HEK293 (cell line): ENCODE measurements around the gene MSLN.

Source experiments
- BCL11B ChIP-seq: fragments of 450-650 bp; formaldehyde crosslinking; IDR thresholded peaks from 2 replicates; pipeline ENCODE4 v1.5.1; 2016; ENCODE audit warnings: low read depth, missing biosample characterization, missing genetic modification characterization
- GLIS1 ChIP-seq: fragments of 450-650 bp; formaldehyde crosslinking; IDR thresholded peaks from 2 replicates; pipeline ENCODE4 v1.5.1; 2016; ENCODE audit warnings: missing biosample characterization, missing genetic modification characterization
- GLIS2 ChIP-seq: fragments of 450-650 bp; formaldehyde crosslinking; IDR thresholded peaks from 2 replicates; pipeline ENCODE4 v1.5.1; 2016; ENCODE audit warnings: missing biosample characterization, missing genetic modification characterization
- HIC1 ChIP-seq: fragments of 450-650 bp; formaldehyde crosslinking; IDR thresholded peaks from 2 replicates; pipeline ENCODE4 v1.5.1; 2016; ENCODE audit warnings: missing biosample characterization, missing genetic modification characterization
- HOXD13 ChIP-seq: sonication (generic); formaldehyde crosslinking; IDR thresholded peaks from 2 replicates; pipeline ENCODE4 v1.8.0; 2022; ENCODE audit warnings: missing genetic modification reagents, borderline replicate concordance
- KLF1 ChIP-seq: fragments of 450-650 bp; formaldehyde crosslinking; IDR thresholded peaks from 2 replicates; pipeline ENCODE4 v1.5.1; 2016; ENCODE audit warnings: missing biosample characterization, missing genetic modification characterization
- KLF16 ChIP-seq: fragments of 450-650 bp; formaldehyde crosslinking; IDR thresholded peaks from 2 replicates; pipeline ENCODE4 v1.5.1; 2017; ENCODE audit warnings: missing biosample characterization, missing genetic modification characterization
- MZF1 ChIP-seq: fragments of 450-650 bp; formaldehyde crosslinking; IDR thresholded peaks from 2 replicates; pipeline ENCODE4 v1.5.1; 2017; ENCODE audit warnings: missing biosample characterization, missing genetic modification characterization, borderline replicate concordance
- PATZ1 ChIP-seq: fragments of 450-650 bp; formaldehyde crosslinking; IDR thresholded peaks from 2 replicates; pipeline ENCODE4 v1.5.1; 2016; ENCODE audit warnings: missing biosample characterization, missing genetic modification characterization
- RBAK ChIP-seq: fragments of 450-650 bp; formaldehyde crosslinking; IDR thresholded peaks from 2 replicates; pipeline ENCODE4 v1.5.1; 2016; ENCODE audit warnings: missing biosample characterization, missing genetic modification characterization
- SALL2 ChIP-seq: fragments of 450-650 bp; formaldehyde crosslinking; IDR thresholded peaks from 2 replicates; pipeline ENCODE4 v1.5.0; 2017; ENCODE audit warnings: missing biosample characterization, mild to moderate bottlenecking, missing genetic modification characterization, borderline replicate concordance
- SP2 ChIP-seq: fragments of 450-650 bp; formaldehyde crosslinking; IDR thresholded peaks from 2 replicates; pipeline ENCODE4 v1.5.1; 2016; ENCODE audit warnings: missing biosample characterization, missing genetic modification characterization
- ZFHX2 ChIP-seq: fragments of 450-650 bp; formaldehyde crosslinking; conservative IDR thresholded peaks from 2 replicates; pipeline ENCODE4 v1.5.1; 2016; ENCODE audit warnings: missing biosample characterization, missing genetic modification characterization
- ZFP37 ChIP-seq: fragments of 450-650 bp; formaldehyde crosslinking; IDR thresholded peaks from 2 replicates; pipeline ENCODE4 v1.5.1; 2016; ENCODE audit warnings: missing biosample characterization, missing genetic modification characterization
- ZIC2 ChIP-seq: fragments of 450-650 bp; formaldehyde crosslinking; IDR thresholded peaks from 2 replicates; pipeline ENCODE4 v1.5.1; 2016; ENCODE audit warnings: missing biosample characterization, missing genetic modification characterization
- ZNF148 ChIP-seq: fragments of 450-650 bp; formaldehyde crosslinking; IDR thresholded peaks from 2 replicates; pipeline ENCODE4 v1.5.0; 2017; ENCODE audit warnings: missing biosample characterization, missing genetic modification characterization, borderline replicate concordance
- ZNF311 ChIP-seq: fragments of 450-650 bp; formaldehyde crosslinking; IDR thresholded peaks from 2 replicates; pipeline ENCODE4 v1.5.1; 2017; ENCODE audit warnings: missing biosample characterization, missing genetic modification characterization, borderline replicate concordance
- ZNF341 ChIP-seq: fragments of 450-650 bp; formaldehyde crosslinking; IDR thresholded peaks from 2 replicates; pipeline ENCODE4; 2016; ENCODE audit warnings: low read depth, missing biosample characterization, missing genetic modification characterization
- ZNF404 ChIP-seq: fragments of 450-650 bp; formaldehyde crosslinking; IDR thresholded peaks from 2 replicates; pipeline ENCODE4 v1.5.1; 2017; ENCODE audit warnings: missing biosample characterization, missing genetic modification characterization
- ZNF600 ChIP-seq: fragments of 450-650 bp; formaldehyde crosslinking; IDR thresholded peaks from 2 replicates; pipeline ENCODE4 v1.5.1; 2016; ENCODE audit warnings: missing biosample characterization, missing genetic modification characterization
- ZNF639 ChIP-seq: fragments of 450-650 bp; formaldehyde crosslinking; IDR thresholded peaks from 2 replicates; pipeline ENCODE4 v1.5.1; 2016; ENCODE audit warnings: missing biosample characterization, missing genetic modification characterization
- ZNF658 ChIP-seq: fragments of 450-650 bp; formaldehyde crosslinking; IDR thresholded peaks from 2 replicates; pipeline ENCODE4; 2016; ENCODE audit warnings: missing biosample characterization, missing genetic modification characterization
- ZNF791 ChIP-seq: fragments of 450-650 bp; formaldehyde crosslinking; IDR thresholded peaks from 2 replicates; pipeline ENCODE4 v1.5.1; 2016; ENCODE audit warnings: missing biosample characterization, missing genetic modification characterization
- ZSCAN16 ChIP-seq: fragments of 450-650 bp; formaldehyde crosslinking; IDR thresholded peaks from 2 replicates; pipeline ENCODE4 v1.5.1; 2016; ENCODE audit warnings: missing biosample characterization, missing genetic modification characterization
- TF ChIP-seq, protein P1 (sequence below): sonication (generic); formaldehyde crosslinking; IDR thresholded peaks from 2 replicates; pipeline ENCODE4 v1.8.1; 2022; ENCODE audit warnings: mild to moderate bottlenecking, moderate library complexity, missing genetic modification reagents
- TF ChIP-seq, protein P2 (sequence below): fragments of 450-650 bp; formaldehyde crosslinking; IDR thresholded peaks from 2 replicates; pipeline ENCODE4 v1.5.1; 2016; ENCODE audit warnings: missing biosample characterization, missing genetic modification characterization, low read depth
- TF ChIP-seq, protein P3 (sequence below): fragments of 450-650 bp; formaldehyde crosslinking; IDR thresholded peaks from 2 replicates; pipeline ENCODE4 v1.5.1; 2016; ENCODE audit warnings: missing biosample characterization, missing genetic modification characterization

Gene MSLN

GRCh38 chr16:799948-800833 lies 39.7 kb downstream of the MSLN start, which contains the start of gene GNG13 (continued):
- TF ChIP-seq ZFP37 (tag by site-specific recombination) (no peak), ZSCAN16 (no peak), GLIS1 (tag by site-specific recombination) (peak; percentile 81), SP2 (tag by site-specific recombination) (peak; percentile 22; the same call in 1 of the 2 replicates), ZNF148 (no peak), SALL2 (tag by site-specific recombination) (no peak), ZFHX2 (tag by site-specific recombination) (peak; percentile 95), KLF16 (tag by site-specific recombination) (no peak), ZNF311 (no peak), ZNF341 (peak; percentile 57), ZNF600 (peak; percentile 59), ZNF639 (tag by site-specific recombination) (no peak), ZNF658 (tag by site-specific recombination) (no peak), RBAK (tag by site-specific recombination) (no peak), ZNF404 (tag by site-specific recombination) (no peak), BCL11B (tag by site-specific recombination) (no peak), PATZ1 (tag by site-specific recombination) (peak; percentile 25; the same call in 1 of the 2 replicates), ZNF791 (tag by site-specific recombination) (no peak), KLF1 (0 out of 2 replicates have a peak, but pooled peaks have one; percentile 29), ZIC2 (peak; percentile 99), HOXD13 (CRISPR knock-in tag) (no peak), MZF1 (tag by site-specific recombination) (no peak), GLIS2 (tag by site-specific recombination) (peak; percentile 53), HIC1 (peak; percentile 76; the same call in 1 of the 2 replicates)
- TF ChIP-seq, protein P1, sequence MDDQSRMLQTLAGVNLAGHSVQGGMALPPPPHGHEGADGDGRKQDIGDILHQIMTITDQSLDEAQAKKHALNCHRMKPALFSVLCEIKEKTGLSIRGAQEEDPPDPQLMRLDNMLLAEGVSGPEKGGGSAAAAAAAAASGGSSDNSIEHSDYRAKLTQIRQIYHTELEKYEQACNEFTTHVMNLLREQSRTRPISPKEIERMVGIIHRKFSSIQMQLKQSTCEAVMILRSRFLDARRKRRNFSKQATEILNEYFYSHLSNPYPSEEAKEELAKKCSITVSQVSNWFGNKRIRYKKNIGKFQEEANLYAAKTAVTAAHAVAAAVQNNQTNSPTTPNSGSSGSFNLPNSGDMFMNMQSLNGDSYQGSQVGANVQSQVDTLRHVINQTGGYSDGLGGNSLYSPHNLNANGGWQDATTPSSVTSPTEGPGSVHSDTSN (CRISPR knock-in tag): peak; percentile 44; the same call in 1 of the 2 replicates
- TF ChIP-seq, protein P2, sequence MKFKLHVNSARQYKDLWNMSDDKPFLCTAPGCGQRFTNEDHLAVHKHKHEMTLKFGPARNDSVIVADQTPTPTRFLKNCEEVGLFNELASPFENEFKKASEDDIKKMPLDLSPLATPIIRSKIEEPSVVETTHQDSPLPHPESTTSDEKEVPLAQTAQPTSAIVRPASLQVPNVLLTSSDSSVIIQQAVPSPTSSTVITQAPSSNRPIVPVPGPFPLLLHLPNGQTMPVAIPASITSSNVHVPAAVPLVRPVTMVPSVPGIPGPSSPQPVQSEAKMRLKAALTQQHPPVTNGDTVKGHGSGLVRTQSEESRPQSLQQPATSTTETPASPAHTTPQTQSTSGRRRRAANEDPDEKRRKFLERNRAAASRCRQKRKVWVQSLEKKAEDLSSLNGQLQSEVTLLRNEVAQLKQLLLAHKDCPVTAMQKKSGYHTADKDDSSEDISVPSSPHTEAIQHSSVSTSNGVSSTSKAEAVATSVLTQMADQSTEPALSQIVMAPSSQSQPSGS (tag by site-specific recombination): no peak
- TF ChIP-seq, protein P3, sequence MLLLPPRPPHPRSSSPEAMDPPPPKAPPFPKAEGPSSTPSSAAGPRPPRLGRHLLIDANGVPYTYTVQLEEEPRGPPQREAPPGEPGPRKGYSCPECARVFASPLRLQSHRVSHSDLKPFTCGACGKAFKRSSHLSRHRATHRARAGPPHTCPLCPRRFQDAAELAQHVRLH (tag by site-specific recombination): no peak
- TF ChIP-seq, all 188 proteins: peak for 14
